Suppressor macrophage treated with lipopolysaccharide for 4 hours (primary cell): ENCODE measurements around the gene KLHL8.
"Not testable (repeated sequence)": the region's sequence is repeated elsewhere in the genome, so short reads cannot be mapped to it uniquely, and the experiment has no call there.

Experiments
- DNase-seq: peaks from one replicate; pipeline ENCODE4 v3.0.0-alpha.2; 2020

The KLHL8 gene

DNA sequence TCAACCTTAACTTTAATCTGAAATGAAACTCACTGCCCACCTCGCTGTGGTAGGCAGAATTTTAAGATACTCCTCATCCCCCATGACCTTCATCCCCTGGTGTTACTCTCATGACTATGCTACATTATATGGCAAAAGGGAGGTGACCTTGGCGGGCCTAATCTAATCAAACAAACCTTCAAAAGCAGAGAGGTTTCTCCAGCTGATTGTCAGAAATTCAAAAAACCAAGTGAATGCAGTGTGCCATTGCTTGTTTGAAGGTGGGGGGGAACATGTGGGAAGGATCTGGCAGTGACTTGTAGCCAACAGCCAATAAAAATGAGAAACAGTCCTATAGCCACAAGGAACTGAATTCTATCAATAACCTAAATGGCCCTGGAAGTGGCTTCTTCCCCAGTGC is 48.5 kb downstream of the KLHL8 start:
- DNase-seq: no peak

DNA sequence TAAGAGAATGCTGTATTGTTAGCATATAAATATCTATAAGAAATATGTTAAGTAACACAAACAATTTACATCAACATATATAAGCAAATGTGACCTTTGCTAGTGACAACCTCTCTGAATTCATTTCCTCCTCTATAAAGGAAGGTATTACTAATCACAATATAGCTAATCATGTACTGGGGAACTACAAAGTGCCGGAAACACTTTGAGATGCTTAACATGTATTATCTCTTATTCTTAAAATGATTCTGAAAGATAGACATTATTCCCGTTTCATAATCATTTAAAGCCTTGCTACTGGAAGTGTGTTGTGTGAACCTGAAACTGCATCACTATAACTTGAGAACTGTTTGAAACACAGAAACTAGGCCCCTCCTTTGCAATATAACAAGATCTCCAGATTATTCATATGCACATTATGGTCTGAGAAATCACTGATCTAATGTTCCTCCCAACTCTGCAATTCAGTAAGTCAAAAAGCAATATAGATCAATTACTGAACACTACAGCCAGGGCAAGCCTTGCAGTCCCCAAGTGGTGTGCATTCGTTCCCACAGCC is 54.0 kb downstream of the KLHL8 start:
- DNase-seq: no peak

DNA sequence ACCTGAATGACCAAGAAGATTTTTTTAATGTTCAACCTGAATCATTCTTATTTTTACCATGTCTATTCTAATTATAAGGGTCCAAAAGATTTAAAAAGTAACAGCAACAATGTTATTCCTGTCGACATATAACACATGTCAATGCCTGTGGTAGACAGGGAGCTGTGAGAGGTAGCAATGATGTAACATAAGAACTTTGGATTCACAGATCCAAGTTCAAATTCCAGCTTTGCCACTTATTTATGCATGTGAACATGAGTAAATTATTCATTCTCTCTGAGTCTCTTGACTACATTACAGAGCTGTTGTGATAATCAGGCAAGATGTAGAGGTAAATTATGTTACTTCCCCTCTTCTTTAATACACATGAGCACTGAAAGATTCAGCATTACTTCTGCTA is 54.5 kb downstream of the KLHL8 start:
- DNase-seq: no peak

DNA sequence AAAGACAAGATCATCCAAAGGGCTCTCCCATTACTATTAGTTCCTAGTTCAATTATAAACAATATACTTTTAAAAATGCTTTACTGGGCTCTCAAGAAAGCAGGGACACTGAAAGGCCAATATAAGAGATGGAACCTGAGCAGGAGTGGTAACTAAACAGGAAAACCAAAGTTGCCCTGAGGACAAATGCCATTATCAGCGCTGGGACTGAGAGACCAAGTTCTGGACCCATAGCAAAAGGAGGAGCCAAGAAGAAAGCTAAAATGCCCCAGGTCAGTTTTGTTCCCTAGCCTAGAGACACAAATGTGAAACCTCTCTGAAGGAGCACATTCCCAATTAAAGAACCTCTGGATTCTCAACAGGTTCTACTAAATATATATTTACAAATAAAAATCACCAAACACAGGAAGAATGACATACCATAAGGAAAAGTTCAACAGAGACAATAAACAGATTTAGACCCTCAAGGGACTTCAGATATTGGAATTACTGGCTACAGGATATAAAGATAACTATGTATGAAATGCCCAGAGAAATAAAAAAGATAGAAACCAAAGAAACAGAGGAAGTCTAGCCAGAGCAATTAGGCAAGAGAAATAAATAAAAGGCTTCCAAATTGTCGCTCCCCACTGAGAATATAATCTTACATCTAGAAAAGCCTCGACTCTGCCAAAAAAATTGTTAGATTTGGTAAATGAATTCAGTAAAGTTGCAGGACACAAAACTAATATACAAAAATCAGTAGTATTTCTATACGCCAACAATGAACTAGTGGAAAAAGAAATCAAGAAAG is 67.1 kb downstream of the KLHL8 start:
- DNase-seq: no peak

DNA sequence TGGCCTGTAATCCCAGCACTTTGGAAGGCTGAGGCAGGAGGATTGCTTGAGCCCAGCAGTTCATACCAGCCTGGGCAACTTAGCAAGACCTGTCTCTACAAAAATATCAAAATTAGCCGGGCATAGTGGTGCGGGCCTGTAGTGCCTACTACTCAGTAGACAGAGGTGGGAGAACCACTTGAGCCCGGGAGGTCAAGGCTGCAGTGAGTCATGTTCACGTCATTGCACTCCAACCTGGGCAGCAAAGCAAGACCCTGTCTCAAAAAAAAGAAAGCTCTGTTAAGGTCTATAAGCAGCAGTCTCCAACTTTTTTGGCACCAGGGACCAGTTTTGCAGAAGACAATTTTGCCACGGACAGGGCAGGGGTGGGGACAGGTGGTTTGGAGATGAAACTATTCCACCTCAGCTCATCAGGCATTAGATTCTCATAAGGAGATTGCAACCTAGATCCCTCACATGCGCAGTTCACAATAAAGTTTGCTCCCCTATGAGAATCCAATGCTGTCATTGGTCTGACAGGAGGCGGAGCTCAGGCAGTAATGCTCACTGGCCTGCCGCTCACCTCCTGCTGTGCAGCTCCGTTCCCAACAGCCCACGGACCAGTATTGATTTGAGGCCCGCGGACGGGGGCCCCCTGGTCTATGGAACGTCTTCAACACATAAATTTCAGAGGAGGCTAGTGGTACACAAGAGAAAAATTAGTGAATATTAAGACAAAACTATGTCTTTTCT is 67.9 kb downstream of the KLHL8 start:
- no peak for DNase-seq

DNA sequence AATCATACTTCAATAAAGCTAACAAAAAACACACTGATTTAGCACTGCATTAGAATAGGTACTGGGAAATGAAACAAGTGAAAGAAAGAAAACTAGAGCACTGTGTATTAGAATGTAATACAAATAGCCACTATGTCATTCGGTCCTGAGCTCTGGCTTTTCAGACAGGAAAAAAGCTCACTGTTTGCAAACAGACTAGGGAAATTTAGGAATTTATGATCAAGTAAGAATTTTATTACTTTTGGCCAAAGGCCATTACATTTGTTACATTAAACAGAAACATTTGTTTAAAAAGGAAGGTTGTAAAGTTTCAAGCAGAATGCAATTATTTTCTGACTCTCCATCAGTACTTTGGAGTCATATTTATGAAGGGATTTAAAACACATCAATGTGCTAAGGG is 68.7 kb downstream of the KLHL8 start:
- no peak for DNase-seq

DNA sequence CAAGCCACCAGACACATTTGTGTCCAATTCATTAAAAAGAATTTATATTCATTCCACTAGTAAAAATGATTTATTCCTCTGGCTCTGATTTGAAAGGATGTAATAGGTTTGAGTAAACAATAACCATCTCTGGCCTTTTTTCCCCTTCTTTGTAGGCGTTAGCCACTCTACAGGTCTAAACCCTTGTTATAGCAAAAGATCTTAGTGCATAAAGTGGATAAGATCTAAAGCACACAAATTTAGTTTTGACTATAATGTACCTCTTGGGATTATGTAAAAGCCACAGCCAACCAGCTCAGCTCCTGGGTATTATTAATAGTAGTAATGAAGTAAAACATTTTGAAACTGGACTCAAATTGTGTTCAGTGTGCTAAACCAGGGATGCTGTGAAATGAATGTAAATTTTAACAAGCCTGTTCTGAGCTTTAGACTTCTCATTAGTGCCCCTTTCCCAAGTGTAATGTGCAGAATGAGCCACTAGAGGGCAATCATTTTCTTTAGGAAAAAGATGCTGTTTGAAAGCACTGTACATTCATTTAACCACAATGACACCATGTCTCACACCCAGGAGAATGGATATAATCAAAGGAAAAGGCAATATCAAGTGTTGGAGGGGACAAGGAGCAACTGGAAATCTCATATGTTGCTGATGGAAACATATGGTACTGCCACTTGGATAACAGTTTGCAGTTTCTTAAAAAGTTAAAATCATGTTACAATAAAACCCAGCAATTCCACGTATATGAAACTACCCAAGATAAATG is 69.7 kb downstream of the KLHL8 start:
- DNase-seq: peak; percentile 90

DNA sequence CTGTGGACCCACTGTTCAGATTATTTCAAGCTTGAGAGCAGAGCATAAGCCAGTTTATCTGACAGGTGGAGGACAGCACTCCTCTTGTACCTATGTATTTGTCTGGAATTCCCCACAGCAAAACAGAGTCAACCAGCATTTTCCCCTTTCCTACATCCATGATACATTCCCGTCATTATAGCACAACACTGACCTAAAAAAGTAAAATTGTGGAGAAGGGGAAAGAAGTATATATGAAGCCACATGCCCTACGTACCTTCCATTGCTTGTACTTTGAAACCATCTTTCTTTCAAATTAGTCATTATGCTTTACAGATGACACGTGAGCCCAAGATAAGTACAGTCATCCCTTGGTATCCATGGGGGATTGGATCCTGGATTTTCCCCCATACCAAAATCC is 73.3 kb downstream of the KLHL8 start:
- DNase-seq: no peak

DNA sequence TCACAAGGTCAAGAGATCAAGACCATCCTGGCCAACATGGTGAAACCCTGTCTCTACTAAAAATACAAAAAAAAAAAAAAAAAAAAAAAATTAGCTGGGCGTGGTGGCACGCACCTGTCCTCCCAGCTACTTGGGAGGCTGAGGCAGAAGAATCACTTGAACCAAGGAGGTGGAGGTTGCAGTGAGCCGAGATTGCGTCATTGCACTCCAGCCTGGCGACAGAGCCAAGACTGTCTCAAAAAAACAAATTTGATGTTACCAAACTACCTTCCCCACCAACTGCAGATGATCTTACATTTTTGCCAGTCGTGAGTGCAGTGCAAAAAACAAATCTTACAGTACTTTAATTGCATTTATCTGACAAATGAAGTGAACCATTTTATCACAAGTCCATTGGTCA is 74.5 kb downstream of the KLHL8 start:
- not testable (repeated sequence) for DNase-seq

DNA sequence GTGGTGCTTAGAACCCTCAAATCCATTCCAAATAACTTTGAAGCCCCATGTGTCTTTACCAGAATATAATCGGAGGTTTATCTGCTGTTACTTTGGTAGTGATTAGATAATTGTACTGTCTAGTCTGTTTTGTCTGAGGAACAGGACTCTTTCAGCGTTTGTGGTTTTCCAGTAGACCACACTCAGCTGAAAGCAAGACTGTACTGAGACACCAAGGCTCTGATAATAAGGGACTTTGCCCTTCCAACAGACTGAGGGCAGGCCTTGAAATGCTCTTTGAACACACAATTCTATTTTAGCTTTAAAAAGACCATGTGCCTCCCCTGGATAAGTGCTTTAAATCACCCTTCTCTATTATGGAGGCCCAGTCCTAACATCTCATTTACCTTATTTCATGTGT is 76.1 kb downstream of the KLHL8 start:
- DNase-seq: no peak

DNA sequence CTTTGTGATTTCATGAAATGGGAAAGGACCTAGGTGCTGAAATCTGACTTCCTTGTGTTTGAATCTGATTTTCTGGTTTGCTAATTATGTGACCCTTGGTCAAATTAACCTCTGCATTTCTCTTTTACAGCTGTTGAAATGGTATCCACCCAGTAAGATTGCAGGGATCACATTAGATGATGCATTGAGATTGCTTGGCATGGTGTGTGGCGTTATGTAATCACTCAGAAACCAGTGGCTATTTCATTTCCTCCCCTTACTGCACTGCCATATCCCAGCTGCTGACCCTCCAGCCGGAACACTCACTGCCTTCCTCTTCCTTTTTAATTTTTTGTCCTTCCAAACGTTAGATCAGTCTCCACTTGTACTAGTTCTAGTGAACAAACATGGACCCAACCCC is 79.0 kb downstream of the KLHL8 start:
- peak; percentile 38 for DNase-seq

DNA sequence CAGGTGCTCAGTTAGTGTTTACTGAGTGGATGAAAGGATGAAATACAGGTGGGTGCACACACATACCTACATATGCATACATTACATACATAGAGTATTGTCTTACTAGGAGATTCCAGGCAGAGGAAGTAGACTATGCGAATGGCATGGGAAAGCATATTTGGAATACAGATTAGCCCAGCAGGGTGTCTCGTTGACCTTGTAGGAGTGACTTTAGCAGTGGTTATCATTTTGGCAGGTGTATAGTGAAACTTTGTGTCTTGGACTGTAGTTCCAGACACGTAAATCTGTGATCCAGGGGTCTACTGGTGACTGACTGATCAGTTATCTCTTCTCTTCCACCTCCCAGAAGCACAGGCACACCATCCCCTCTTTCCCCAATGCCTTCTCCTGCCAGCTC is 86.3 kb downstream of the KLHL8 start:
- DNase-seq: no peak

DNA sequence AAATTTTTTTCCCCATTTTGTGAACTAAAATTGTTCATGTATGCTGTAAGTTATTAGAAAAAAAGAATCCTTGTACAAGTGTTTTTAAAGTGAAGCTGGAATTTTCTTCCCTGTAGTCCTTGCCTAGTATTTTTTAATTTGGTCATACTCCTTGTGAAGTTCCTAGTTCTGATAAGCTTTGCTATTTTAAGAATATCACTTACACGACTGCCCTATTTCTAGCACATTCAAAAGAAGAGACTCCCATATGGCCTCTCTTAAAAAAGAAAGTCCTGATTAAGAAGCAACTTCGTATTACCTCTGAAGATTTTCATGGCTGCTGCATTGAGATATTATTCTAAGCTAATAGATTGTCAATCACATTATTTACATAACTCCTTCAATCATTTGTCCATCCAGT is 87.2 kb downstream of the KLHL8 start:
- no peak for DNase-seq

DNA sequence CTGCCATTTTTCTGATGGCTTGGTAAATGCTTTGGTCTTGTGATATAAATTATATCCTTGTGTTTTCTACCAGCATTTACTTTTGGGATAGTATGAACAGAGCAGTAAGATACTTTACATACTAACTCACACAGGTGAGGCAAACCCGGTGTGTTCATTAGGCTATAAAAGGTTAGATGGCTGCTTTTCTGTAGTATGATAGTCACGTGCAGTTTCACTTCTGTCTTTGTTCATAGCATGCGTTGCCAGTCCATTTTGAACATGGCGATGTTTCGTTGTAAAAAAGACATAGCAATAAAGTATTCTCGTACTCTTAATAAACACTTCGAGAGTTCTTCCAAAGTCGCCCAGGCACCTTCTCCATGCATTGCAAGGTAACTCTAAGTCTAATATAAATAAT is 88.4 kb downstream of the KLHL8 start:
- DNase-seq: no peak

DNA sequence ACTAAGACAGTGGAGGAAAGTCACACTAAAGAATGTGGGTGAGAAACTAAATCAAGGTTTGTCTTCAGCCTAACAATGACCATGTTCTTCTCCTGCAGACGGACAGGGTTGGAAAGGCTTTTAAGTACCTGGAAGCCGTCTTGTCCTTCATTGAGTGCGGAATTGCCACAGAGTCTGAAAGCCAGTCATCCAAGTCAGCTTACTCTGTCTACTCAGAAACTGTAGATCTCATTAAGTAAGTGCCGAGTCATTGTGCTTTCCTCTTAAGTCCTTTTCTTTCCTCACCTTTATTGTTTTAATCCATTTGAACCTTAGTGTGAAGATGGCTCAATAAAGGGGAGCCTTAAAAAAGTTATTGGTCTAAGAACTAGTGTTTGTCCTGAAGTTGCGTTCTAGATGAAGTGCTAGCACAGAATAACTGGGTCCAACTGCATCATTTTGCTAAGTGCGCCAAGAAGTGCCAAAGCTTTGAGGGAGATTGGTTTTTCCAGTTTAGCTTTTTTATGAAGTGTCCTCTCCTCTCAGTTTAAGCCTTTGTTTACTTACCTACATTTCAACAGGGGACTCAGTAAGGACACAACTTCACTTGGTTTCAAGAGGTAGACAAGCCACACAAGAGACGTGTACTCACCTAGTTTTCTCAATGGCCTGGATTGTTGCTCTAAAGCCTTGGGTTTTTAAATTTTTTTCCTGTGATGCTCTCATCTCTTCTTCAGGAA is 89.3 kb downstream of the KLHL8 start:
- no peak for DNase-seq

DNA sequence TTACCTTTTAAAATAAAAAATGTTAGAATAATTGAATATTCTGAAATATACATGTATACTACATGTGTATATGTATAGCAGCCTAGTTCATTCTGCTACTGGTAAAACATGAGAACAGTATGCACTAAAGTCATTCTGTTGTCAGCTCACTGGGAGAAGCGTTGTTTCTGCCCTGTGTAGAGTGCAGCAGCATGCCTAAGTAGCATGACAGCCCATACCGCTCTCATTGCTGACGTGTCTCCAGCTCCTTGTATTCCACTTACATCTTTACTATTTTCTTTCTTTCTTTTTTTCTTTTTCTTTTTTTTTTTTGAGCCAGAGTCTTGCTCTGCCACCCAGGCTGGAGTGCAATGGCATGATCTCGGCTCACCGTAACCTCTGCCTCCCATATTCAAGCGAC is 90.7 kb downstream of the KLHL8 start:
- DNase-seq: no peak

DNA sequence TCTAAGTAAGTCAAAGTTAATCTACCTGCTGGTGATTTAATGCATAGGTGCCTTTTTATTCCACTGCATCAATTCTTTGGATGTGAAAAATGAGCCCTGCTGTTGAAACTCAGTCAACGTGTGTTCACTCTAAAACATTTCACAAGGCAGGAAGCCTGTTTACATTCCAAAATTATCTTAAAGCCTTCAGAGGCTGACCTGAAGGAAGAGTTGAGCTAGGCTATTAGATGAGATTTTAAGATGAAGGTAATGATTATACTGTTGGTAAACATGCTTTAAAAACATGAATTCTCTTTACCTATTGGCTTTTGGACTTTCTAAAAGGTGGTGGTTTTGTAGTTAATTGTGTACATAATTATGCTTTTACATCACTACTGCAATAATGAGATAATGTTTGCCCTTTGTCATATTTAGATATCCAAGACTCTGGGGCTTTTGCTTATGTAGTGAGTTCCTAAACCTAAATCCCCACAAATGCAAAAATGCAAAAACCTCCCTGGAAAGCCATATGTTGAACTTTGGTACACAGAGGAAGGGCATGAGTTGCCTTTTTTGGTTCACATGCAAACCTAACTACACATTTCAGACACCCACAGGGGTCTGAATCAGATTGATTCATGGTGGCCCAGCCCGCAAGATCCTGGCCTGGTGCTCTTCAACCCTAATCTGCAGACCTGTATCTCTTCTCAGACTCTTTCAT is 92.3 kb downstream of the KLHL8 start:
- no peak for DNase-seq

DNA sequence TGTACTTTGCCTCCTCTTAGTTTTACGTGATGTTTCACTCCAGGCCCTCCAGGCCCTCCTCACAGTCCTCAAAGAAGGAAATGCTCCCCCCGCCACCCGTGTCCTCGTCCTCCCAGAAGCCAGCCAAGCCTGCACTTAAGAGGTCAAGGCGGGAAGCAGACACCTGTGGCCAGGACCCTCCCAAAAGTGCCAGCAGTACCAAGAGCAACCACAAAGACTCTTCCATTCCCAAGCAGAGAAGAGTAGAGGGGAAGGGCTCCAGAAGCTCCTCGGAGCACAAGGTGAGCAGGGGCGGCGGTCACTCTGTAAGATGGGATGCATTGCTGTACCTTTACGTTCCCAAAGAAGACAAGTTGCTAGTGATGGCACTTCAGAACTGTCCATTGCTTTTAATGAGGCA is 94.4 kb downstream of the KLHL8 start:
- DNase-seq: no peak

DNA sequence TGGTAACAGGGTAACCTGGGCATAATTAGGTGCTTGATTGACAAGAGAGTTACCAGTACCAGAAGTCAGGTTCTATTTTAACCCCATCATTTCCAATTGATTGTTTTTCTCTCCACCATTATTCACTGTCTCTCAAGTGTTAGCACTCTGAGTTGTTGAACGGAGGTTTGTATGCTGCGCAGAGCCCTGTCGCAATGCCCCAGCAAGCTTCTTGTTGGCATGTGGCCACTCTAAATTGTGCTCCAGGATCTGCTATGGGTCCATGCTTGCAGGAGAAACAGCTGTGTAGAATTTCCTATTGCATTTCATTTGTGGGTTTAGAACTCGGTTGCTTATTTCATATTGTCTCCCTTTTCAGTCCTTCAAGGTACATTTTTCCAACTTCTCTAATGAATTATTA is 98.2 kb downstream of the KLHL8 start:
- DNase-seq: no peak

DNA sequence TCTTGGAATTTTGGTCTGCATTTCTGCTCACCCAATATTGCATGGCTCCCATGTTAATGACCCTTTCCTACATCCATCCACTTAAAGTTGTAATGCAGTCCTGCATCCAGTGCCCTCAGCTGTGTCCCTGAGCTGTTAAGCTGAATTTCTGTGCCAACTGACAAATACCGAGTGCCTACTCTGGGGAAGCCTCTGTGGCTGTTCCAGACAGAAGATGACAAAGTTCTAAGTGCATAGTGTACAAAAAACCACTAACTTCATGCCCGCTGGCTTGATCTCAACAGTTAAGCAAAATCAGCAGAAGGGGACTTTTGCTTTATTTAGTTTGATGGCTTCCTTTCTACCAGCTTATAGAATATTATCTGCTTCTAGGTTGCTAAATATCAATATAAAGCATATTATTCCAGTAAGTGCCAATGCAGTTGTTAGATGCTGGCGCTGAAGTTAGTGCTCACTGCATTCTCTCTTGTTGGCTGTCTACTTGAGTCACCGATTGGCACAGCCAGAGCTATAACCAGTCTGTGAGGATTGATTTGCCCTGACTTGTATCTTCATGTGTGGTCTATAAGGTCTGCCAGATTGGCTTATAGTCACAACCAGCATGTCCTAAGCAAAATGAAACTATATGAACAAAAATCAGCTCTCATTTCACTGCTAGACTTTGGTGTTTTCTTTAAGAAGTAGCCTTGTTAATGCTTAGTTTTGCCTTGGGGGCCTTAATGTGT is 98.9 kb downstream of the KLHL8 start:
- no peak for DNase-seq

DNA sequence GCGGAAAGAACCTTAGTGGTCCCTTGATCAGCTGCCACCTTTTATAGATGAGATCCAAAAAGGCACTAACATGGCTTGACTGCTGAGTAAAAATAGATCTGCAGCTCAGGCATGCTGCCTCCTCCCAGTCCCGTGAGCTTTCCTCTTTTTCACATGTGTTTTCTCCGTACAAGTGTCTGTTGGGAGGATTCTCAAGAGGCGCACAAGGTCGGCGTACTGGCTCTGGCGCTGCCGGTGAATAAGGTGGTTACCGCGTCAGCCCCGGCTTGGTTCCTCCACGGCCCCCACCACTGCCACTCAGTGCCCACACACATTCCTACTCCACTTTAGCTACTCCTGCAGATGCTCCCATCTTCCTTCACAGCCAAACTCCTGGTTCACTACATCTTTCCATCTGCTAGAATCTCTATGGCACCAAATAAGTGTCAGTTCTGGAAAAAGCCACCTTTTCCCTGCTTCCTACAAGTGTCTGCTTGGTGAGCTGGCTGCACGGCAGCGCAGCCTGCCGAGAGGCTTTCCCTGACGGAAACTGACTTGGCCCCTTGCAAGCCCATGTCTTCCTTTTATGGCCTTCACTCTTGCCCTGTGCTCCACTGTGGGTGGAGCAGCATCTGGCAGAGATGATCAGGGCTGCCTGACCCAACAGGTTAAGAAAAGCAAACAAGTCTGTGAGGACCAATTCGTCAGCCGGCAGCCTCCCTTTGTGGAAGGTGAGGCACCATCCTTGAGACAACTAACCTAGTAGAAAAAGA is 99.8 kb downstream of the KLHL8 start:
- DNase-seq: no peak
